ENCODE measurements around the gene ITGB5.
"Not testable (repeated sequence)": the region's sequence is repeated elsewhere in the genome, so short reads cannot be mapped to it uniquely, and the experiment has no call there.

ITGB5 gene

GRCh38 chr3:124814620-124815421 lies 72.3 kb downstream of the ITGB5 start:
- DNase-seq (ENCODE audit: low spot score): no peak

GRCh38 chr3:124813541-124813940 lies 73.6 kb downstream of the ITGB5 start:
- DNase-seq (ENCODE audit: low spot score): no peak

GRCh38 chr3:124812291-124813265 lies 74.6 kb downstream of the ITGB5 start:
- DNase-seq (ENCODE audit: low spot score): peak; percentile 62

- no peak for DNase-seq (ENCODE audit: low spot score)
These were observed 75.7 kb downstream of the ITGB5 start for GRCh38 chr3:124811436-124811835.

GRCh38 chr3:124810970-124811369 lies 76.2 kb downstream of the ITGB5 start:
- no peak for DNase-seq (ENCODE audit: low spot score)

GRCh38 chr3:124809039-124809438 lies 78.1 kb downstream of the ITGB5 start:
- DNase-seq (ENCODE audit: low spot score): no peak

- DNase-seq (ENCODE audit: low spot score): no peak
These were observed 81.5 kb downstream of the ITGB5 start for GRCh38 chr3:124805671-124806070.

- DNase-seq (ENCODE audit: low spot score): no peak
These were observed 82.3 kb downstream of the ITGB5 start for GRCh38 chr3:124804875-124805274.

GRCh38 chr3:124802702-124803101 lies 84.5 kb downstream of the ITGB5 start:
- no peak for DNase-seq (ENCODE audit: low spot score)

- no peak for DNase-seq (ENCODE audit: low spot score)
These were observed 85.0 kb downstream of the ITGB5 start for GRCh38 chr3:124802061-124802698.

GRCh38 chr3:124800511-124801258 lies 86.5 kb downstream of the ITGB5 start:
- no peak for DNase-seq (ENCODE audit: low spot score)

GRCh38 chr3:124800076-124800475 lies 87.1 kb downstream of the ITGB5 start:
- DNase-seq (ENCODE audit: low spot score): no peak

- DNase-seq (ENCODE audit: low spot score): no peak
These were observed 87.5 kb downstream of the ITGB5 start for GRCh38 chr3:124799676-124800075.

GRCh38 chr3:124797426-124797945 lies 89.7 kb downstream of the ITGB5 start:
- no peak for DNase-seq (ENCODE audit: low spot score)

- DNase-seq (ENCODE audit: low spot score): no peak
These were observed 90.7 kb downstream of the ITGB5 start for GRCh38 chr3:124796477-124796876.

GRCh38 chr3:124793054-124793739 lies 94.0 kb downstream of the ITGB5 start:
- DNase-seq (ENCODE audit: low spot score): no peak

GRCh38 chr3:124792341-124793040 lies 94.7 kb downstream of the ITGB5 start:
- DNase-seq (ENCODE audit: low spot score): no peak

GRCh38 chr3:124791639-124792151 lies 95.5 kb downstream of the ITGB5 start:
- DNase-seq (ENCODE audit: low spot score): no peak

- DNase-seq (ENCODE audit: low spot score): no peak
These were observed 96.0 kb downstream of the ITGB5 start for GRCh38 chr3:124791142-124791541.

GRCh38 chr3:124789103-124789502 lies 98.1 kb downstream of the ITGB5 start:
- DNase-seq (ENCODE audit: low spot score): not testable (repeated sequence)
